Stimulated activated CD4-positive, alpha-beta T cell treated with anti-CD3 and anti-CD28 coated beads, TNF-alpha, amount 100 ng/mL, for 1 hour (primary cell): ENCODE results near the gene RPIA.
"Not testable (repeated sequence)": the region's sequence is repeated elsewhere in the genome, so short reads cannot be mapped to it uniquely, and the experiment has no call there.

ENCODE experiments used
- DNase-seq, 3 donors: peaks; one replicate each; pipeline ENCODE4 v3.0.0-alpha.2; 2020; ENCODE audit warnings: low read depth in 3 of 3, low spot score in 1 of 3

The RPIA gene

DNA sequence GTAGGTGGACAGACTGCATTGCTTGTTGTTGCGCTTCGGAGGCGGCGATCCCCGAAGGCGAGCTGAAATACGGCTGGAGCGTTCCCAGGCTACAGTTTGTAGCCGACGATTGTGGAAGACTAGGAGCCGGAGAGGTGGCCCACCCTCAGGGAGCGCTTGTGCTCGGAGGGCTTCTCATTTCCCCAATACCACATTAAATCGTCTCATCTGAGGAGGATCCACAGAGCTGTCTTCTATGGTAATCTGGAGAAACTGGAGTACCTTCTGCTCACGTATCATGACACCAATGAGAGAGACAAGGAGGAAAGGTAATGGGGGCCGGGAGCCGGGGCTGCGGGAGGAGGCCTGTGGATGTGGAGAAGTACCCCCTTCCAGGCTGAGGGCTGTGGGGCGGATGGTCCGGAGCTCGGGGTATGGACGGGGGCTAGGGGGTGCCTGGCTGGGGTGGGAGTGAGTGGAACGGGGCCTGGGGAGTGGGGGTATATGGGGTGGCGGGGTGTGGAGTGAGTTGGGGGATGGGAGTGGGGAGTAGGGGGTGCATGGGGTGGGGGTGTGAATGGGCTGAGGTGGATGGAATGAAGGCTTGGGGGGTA lies 74.5 kb downstream of the RPIA start:
- DNase-seq = not testable (repeated sequence)

DNA sequence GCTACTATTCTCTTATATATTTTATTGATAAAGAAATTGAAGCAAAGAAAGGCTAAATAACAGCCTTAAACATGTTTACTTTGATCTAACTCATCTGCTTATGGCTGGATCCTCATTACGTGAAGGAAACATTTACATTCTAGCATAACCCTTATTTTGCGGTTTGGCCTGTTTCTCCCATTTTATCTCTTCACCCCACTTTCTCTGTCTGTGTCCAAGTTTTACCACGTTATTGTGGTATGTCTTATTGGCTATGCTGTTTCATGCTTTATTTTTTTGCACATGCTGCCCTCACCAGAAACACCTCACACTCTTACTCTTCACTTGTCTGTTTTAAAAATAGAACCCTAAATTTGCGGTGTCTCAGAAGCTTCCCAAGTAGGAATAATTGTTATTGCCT lies 78.5 kb downstream of the RPIA start:
- no peak for DNase-seq

DNA sequence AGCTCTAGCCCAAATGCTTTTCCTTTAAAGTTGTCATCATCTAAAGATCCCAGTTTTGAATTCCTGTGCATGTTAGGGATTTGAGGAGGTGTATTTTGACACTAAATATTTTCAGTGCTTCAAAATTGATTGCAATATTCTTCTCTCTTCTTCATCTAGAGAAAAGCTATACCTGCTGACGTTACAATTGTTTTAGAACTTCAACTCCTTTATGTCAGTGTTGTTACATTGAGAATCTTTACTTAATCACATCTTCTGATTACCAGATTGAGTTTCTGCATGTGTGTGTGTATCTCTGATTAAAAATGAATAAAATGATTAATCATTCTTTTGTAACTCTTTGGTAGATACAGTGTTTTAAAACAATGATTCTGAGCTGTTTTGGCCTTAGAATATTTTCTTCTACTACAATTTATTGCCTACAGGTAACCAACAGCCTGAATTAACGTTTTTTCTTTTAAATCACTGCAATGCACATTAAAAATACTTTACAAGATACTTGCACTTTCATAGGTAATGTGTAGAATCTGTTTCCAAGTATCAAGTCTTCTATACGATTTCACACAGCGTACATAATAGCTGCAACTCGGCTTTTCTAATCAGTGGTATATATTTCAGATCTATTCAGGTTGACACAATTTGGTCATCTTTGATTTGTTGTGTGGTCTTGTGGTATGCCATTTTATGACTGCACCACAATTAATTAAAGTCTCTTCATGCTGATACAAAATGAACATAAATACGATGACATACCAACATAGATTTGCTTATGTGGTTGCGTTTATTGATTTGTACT lies 82.0 kb downstream of the RPIA start:
- DNase-seq = not testable (repeated sequence)

DNA sequence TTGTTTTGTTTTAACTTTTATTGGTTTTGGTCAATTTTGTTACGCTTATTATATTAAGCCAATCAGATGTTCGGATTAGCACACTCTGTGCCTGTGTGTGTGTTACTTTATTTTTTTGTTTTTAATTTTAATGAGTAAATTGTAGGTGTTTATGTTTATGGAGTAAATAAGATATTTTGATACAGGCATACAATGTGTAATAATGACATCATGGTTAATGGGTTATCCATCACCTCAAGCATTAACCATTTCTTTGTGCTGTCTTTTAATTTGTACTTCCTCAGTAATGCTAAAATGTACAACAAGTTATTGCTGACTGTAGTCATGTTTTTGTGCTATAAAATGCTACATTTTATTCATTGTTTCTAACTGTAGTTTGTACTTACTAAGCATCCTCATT lies 97.7 kb downstream of the RPIA start:
- DNase-seq = not testable (repeated sequence)

DNA sequence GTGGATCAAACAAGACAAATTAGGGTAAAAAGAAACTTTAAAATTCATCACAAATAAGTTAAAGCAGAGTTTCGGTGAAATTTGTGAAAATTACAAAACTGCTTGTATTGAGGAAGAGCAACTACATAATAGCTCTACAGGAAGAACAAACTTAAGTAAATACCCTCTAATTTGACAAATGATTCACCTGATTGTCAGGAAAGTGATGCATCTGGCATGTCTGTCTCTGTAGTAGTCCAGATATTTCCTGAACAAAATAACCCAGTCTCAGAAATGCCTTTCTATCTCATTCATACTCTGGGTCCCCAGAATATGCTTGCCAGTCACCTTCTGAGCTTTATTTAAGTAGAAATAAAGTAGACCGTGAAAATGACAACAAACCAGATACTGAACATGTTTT lies 104.5 kb downstream of the RPIA start:
- not testable (repeated sequence) for DNase-seq

DNA sequence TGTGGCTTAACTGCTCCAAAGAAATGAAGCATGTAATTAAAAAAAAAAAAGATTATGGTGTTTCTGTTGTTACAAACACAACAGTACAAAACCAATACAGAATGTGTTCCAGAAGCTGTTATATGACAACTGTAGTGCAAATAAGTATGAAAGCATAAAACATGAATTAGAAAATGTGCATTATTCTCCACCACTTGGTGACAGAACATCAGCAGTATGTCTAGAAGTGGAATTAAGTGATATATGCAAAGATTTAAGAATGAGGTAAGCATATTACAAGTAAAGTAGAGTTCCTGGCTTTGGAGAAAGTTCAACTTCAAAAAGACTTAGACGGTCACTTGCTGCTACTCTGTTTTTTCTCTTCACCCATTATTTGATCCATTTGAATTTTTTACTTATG lies 105.0 kb downstream of the RPIA start:
- not testable (repeated sequence) for DNase-seq

DNA sequence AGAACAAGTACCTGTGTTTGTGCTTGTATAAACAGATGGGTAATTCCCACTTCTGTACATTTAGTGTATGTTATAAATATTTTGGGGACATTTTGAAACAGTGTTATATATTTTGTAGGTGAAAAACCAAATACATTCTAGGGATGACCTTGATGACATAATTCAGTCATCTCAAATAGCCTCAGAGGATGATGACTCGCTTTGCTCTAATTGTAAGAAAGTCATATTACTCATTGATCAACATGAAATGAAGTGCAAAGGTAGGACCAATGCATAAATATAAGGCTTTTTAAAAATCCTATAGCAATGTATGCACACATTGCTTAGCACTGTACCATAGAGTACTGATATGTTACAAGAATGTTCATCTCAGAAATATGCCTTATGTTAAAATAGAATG lies 105.7 kb downstream of the RPIA start:
- DNase-seq = not testable (repeated sequence)
